ENCODE data around the gene LRMDA.

LRMDA gene

GRCh38 chr10:76285515-76285914, 854.1 kb downstream of the LRMDA start:
- no peaks in the 10 kb centered on the region for H3K27me3 ChIP-seq (ENCODE audit: insufficient read depth, low read length)
- no peaks in the 10 kb centered on the region for H3K9me3 ChIP-seq (ENCODE audit: insufficient read depth, low read depth, low read length)
- no peak overlapping the region for H3K27ac ChIP-seq (ENCODE audit: low read length)
- no peak overlapping the region for H3K4me3 ChIP-seq (ENCODE audit: low read length)
- no peak overlapping the region for H3K9ac ChIP-seq (ENCODE audit: low read depth, low read length)
- peaks cover 3% of the 10 kb centered on the region; the same call in 1 of the 2 replicates for H3K4me1 ChIP-seq (ENCODE audit: insufficient read depth, low read length)
- H3K36me3 ChIP-seq (ENCODE audit: insufficient read depth, low read depth, low read length), result no peaks in the 10 kb centered on the region

- H3K4me3 ChIP-seq (ENCODE audit: low read length), result no peak overlapping the region
- H3K27ac ChIP-seq (ENCODE audit: low read length), result no peak overlapping the region
- no peaks in the 10 kb centered on the region for H3K9me3 ChIP-seq (ENCODE audit: insufficient read depth, low read depth, low read length)
- no peaks in the 10 kb centered on the region for H3K36me3 ChIP-seq (ENCODE audit: insufficient read depth, low read depth, low read length)
- peaks cover 2% of the 10 kb centered on the region; the same call in 1 of the 2 replicates for H3K4me1 ChIP-seq (ENCODE audit: insufficient read depth, low read length)
- no peaks in the 10 kb centered on the region for H3K27me3 ChIP-seq (ENCODE audit: insufficient read depth, low read length)
- H3K9ac ChIP-seq (ENCODE audit: low read depth, low read length), result no peak overlapping the region
These were observed 855.1 kb downstream of the LRMDA start for GRCh38 chr10:76286536-76286935.

GRCh38 chr10:76287856-76288255, 856.4 kb downstream of the LRMDA start:
- no peaks in the 10 kb centered on the region for H3K4me1 ChIP-seq (ENCODE audit: insufficient read depth, low read length)
- H3K9ac ChIP-seq (ENCODE audit: low read depth, low read length), result no peak overlapping the region
- H3K4me3 ChIP-seq (ENCODE audit: low read length), result no peak overlapping the region
- H3K9me3 ChIP-seq (ENCODE audit: insufficient read depth, low read depth, low read length), result no peaks in the 10 kb centered on the region
- H3K27ac ChIP-seq (ENCODE audit: low read length), result no peak overlapping the region
- no peaks in the 10 kb centered on the region for H3K36me3 ChIP-seq (ENCODE audit: insufficient read depth, low read depth, low read length)
- no peaks in the 10 kb centered on the region for H3K27me3 ChIP-seq (ENCODE audit: insufficient read depth, low read length)

GRCh38 chr10:76291175-76291574, 859.8 kb downstream of the LRMDA start:
- Histone ChIP-seq H3K36me3 (ENCODE audit: insufficient read depth, low read depth, low read length) (no peaks in the 10 kb centered on the region), H3K4me3 (ENCODE audit: low read length) (no peak overlapping the region), H3K9me3 (ENCODE audit: insufficient read depth, low read depth, low read length) (no peaks in the 10 kb centered on the region), H3K27me3 (ENCODE audit: insufficient read depth, low read length) (no peaks in the 10 kb centered on the region), H3K27ac (ENCODE audit: low read length) (no peak overlapping the region), H3K4me1 (ENCODE audit: insufficient read depth, low read length) (no peaks in the 10 kb centered on the region), H3K9ac (ENCODE audit: low read depth, low read length) (no peak overlapping the region)

DNA sequence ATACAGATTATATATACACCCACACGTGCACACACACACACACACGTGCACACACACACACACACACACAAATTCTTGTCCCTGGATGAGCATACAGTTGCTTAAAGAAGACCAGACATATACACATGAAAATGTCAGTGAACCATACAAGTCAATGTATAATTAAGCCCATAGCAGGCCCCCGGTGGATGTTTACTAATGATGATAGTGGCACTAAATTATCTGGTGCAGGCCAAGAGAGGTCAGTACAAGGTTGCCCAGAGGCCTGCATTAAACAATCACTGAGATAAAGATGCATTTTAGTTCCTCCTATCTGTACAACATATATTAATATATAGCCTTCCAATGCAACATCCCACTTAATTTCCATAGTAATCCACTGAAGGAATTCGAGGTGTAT, 860.5 kb downstream of the LRMDA start:
- no peaks in the 10 kb centered on the region for H3K4me1 ChIP-seq (ENCODE audit: insufficient read depth, low read length)

GRCh38 chr10:76296957-76297356, 865.5 kb downstream of the LRMDA start:
- Histone ChIP-seq H3K9me3 (ENCODE audit: insufficient read depth, low read depth, low read length) (no peaks in the 10 kb centered on the region), H3K27ac (ENCODE audit: low read length) (no peak overlapping the region), H3K36me3 (ENCODE audit: insufficient read depth, low read depth, low read length) (no peaks in the 10 kb centered on the region), H3K27me3 (ENCODE audit: insufficient read depth, low read length) (no peaks in the 10 kb centered on the region), H3K4me1 (ENCODE audit: insufficient read depth, low read length) (no peaks in the 10 kb centered on the region; the same call in 1 of the 2 replicates), H3K9ac (ENCODE audit: low read depth, low read length) (no peak overlapping the region), H3K4me3 (ENCODE audit: low read length) (no peak overlapping the region)

More for the DNA sequence above, 860.5 kb downstream of the LRMDA start:
- Histone ChIP-seq H3K27ac (ENCODE audit: low read length) (no peak overlapping the region), H3K9ac (ENCODE audit: low read depth, low read length) (no peak overlapping the region), H3K27me3 (ENCODE audit: insufficient read depth, low read length) (no peaks in the 10 kb centered on the region), H3K36me3 (ENCODE audit: insufficient read depth, low read depth, low read length) (no peaks in the 10 kb centered on the region), H3K4me3 (ENCODE audit: low read length) (no peak overlapping the region), H3K9me3 (ENCODE audit: insufficient read depth, low read depth, low read length) (no peaks in the 10 kb centered on the region)

GRCh38 chr10:76297358-76297757, 865.9 kb downstream of the LRMDA start:
- Histone ChIP-seq H3K9me3 (ENCODE audit: insufficient read depth, low read depth, low read length) (no peaks in the 10 kb centered on the region), H3K27ac (ENCODE audit: low read length) (no peak overlapping the region)

GRCh38 chr10:76297780-76298281, 866.4 kb downstream of the LRMDA start:
- Histone ChIP-seq H3K27me3 (ENCODE audit: insufficient read depth, low read length) (no peaks in the 10 kb centered on the region), H3K9me3 (ENCODE audit: insufficient read depth, low read depth, low read length) (no peaks in the 10 kb centered on the region), H3K27ac (ENCODE audit: low read length) (no peak overlapping the region)

More at GRCh38 chr10:76297358-76297757, 865.9 kb downstream of the LRMDA start:
- Histone ChIP-seq H3K4me1 (ENCODE audit: insufficient read depth, low read length) (no peaks in the 10 kb centered on the region; the same call in 1 of the 2 replicates), H3K9ac (ENCODE audit: low read depth, low read length) (no peak overlapping the region), H3K27me3 (ENCODE audit: insufficient read depth, low read length) (no peaks in the 10 kb centered on the region), H3K36me3 (ENCODE audit: insufficient read depth, low read depth, low read length) (no peaks in the 10 kb centered on the region), H3K4me3 (ENCODE audit: low read length) (no peak overlapping the region)

GRCh38 chr10:76298329-76298728, 866.9 kb downstream of the LRMDA start:
- H3K27ac ChIP-seq (ENCODE audit: low read length), result no peak overlapping the region
- no peak overlapping the region for H3K9ac ChIP-seq (ENCODE audit: low read depth, low read length)
- no peak overlapping the region for H3K4me3 ChIP-seq (ENCODE audit: low read length)

More at GRCh38 chr10:76297780-76298281, 866.4 kb downstream of the LRMDA start:
- Histone ChIP-seq H3K4me1 (ENCODE audit: insufficient read depth, low read length) (no peaks in the 10 kb centered on the region; the same call in 1 of the 2 replicates), H3K36me3 (ENCODE audit: insufficient read depth, low read depth, low read length) (no peaks in the 10 kb centered on the region), H3K4me3 (ENCODE audit: low read length) (no peak overlapping the region), H3K9ac (ENCODE audit: low read depth, low read length) (no peak overlapping the region)

GRCh38 chr10:76299501-76299900, 868.1 kb downstream of the LRMDA start:
- no peaks in the 10 kb centered on the region for H3K36me3 ChIP-seq (ENCODE audit: insufficient read depth, low read depth, low read length)
- peaks cover 5% of the 10 kb centered on the region; the same call in 1 of the 2 replicates for H3K4me1 ChIP-seq (ENCODE audit: insufficient read depth, low read length)
- no peaks in the 10 kb centered on the region for H3K9me3 ChIP-seq (ENCODE audit: insufficient read depth, low read depth, low read length)
- no peak overlapping the region for H3K4me3 ChIP-seq (ENCODE audit: low read length)
- no peak overlapping the region for H3K27ac ChIP-seq (ENCODE audit: low read length)
- H3K27me3 ChIP-seq (ENCODE audit: insufficient read depth, low read length), result peaks cover 7% of the 10 kb centered on the region; the same call in 1 of the 2 replicates
- H3K9ac ChIP-seq (ENCODE audit: low read depth, low read length), result no peak overlapping the region

More at GRCh38 chr10:76298329-76298728, 866.9 kb downstream of the LRMDA start:
- Histone ChIP-seq H3K36me3 (ENCODE audit: insufficient read depth, low read depth, low read length) (no peaks in the 10 kb centered on the region), H3K4me1 (ENCODE audit: insufficient read depth, low read length) (peaks cover 2% of the 10 kb centered on the region; the same call in 1 of the 2 replicates), H3K27me3 (ENCODE audit: insufficient read depth, low read length) (peaks cover 4% of the 10 kb centered on the region; the same call in 1 of the 2 replicates), H3K9me3 (ENCODE audit: insufficient read depth, low read depth, low read length) (no peaks in the 10 kb centered on the region)

- H3K36me3 ChIP-seq (ENCODE audit: insufficient read depth, low read depth, low read length), result no peaks in the 10 kb centered on the region
- no peak overlapping the region for H3K4me3 ChIP-seq (ENCODE audit: low read length)
- H3K4me1 ChIP-seq (ENCODE audit: insufficient read depth, low read length), result peaks cover 5% of the 10 kb centered on the region; the same call in 1 of the 2 replicates
These were observed 869.8 kb downstream of the LRMDA start for GRCh38 chr10:76301211-76301610.

GRCh38 chr10:76301950-76302349, 870.5 kb downstream of the LRMDA start:
- Histone ChIP-seq H3K9ac (ENCODE audit: low read depth, low read length) (no peak overlapping the region), H3K4me3 (ENCODE audit: low read length) (no peak overlapping the region), H3K36me3 (ENCODE audit: insufficient read depth, low read depth, low read length) (no peaks in the 10 kb centered on the region), H3K27me3 (ENCODE audit: insufficient read depth, low read length) (peaks cover 7% of the 10 kb centered on the region; the same call in 1 of the 2 replicates), H3K4me1 (ENCODE audit: insufficient read depth, low read length) (peaks cover 5% of the 10 kb centered on the region; the same call in 1 of the 2 replicates), H3K9me3 (ENCODE audit: insufficient read depth, low read depth, low read length) (no peaks in the 10 kb centered on the region), H3K27ac (ENCODE audit: low read length) (no peak overlapping the region)

More at GRCh38 chr10:76301211-76301610, 869.8 kb downstream of the LRMDA start:
- Histone ChIP-seq H3K9ac (ENCODE audit: low read depth, low read length) (no peak overlapping the region), H3K27ac (ENCODE audit: low read length) (no peak overlapping the region), H3K27me3 (ENCODE audit: insufficient read depth, low read length) (peaks cover 7% of the 10 kb centered on the region; the same call in 1 of the 2 replicates), H3K9me3 (ENCODE audit: insufficient read depth, low read depth, low read length) (no peaks in the 10 kb centered on the region)

Data from iPS-20b (cell line).